ENCODE data around the gene DOK6. TPM values are rescaled to one million over a fixed set of nuclear protein-coding genes. Genes with fewer than 3 reads are reported as not detected.

DOK6 gene
- polyA plus RNA-seq, 1 donor: 21.8 TPM

- no peak for DNase-seq
Measured at GRCh38 chr18:69747388-69747787, 346.7 kb downstream of the DOK6 start.

- DNase-seq: no peak
Measured at GRCh38 chr18:69752737-69753380, 352.2 kb downstream of the DOK6 start.

DNA sequence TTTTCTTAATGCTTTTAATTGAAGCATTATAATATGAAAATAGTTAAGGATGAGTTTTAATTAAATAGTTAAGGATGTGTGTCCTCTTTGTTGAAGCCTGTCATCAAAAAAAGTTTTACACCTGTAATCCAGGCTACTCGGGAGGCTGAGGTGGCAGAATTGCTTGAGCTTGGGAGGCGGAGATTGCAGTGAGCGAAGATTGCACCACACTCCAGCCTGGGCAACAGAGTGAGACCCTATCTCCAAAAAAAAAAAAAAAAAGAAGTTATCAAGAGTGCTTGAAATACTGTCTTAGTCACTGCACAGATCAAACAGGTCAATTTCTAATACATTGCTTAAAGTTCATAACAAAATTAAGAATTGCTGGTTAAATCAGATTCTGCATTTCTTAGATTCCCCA is 353.4 kb downstream of the DOK6 start:
- DNase-seq: no peak

GRCh38 chr18:69755041-69755440 is 354.4 kb downstream of the DOK6 start:
- DNase-seq: no peak

- no peak for DNase-seq
Measured at GRCh38 chr18:69755856-69756496, 355.3 kb downstream of the DOK6 start.

DNA sequence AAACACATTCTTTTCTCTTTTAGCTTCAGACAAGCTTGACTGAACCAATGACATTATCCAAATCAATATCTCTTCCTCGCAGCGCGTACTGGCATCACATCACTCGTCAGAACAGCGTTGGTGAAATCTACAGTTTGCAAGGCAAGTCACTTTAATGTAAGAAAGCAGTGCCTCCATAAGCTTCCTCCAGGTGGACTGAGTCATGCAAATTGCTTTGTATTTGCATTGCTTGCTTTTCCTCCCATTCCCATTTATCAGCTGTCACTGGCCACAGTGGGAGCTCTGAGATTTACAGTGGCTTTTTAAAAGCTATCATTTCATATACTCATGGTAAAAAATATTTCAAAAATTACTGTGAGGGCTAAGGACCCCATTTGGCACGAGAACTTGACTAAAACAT is 357.0 kb downstream of the DOK6 start:
- DNase-seq: no peak

- no peak for DNase-seq
Measured at GRCh38 chr18:69758458-69758857, 357.8 kb downstream of the DOK6 start.

- DNase-seq: no peak
Measured at GRCh38 chr18:69759046-69759445, 358.4 kb downstream of the DOK6 start.

GRCh38 chr18:69763002-69763401 is 362.3 kb downstream of the DOK6 start:
- no peak for DNase-seq

- no peak for DNase-seq
Measured at GRCh38 chr18:69763821-69764220, 363.1 kb downstream of the DOK6 start.

DNA sequence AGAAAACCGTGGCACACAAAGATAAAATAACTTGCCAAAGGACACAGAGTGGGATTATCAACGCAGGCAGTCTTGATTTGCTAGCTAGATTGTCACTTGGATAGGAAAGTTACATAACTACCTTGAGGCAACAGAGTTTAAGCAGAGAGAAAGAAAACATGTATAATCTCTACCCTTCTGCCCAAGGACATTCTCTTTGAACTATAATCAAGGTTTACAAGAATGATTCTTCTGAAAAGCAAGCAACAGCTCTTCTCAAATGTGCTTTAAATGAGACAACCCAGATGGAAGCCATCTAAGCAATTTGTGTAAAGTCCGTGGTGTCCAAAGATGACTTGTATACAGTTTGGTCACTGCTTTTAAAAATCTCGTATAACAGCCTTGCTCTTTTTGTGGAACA is 369.6 kb downstream of the DOK6 start:
- DNase-seq: no peak

DNA sequence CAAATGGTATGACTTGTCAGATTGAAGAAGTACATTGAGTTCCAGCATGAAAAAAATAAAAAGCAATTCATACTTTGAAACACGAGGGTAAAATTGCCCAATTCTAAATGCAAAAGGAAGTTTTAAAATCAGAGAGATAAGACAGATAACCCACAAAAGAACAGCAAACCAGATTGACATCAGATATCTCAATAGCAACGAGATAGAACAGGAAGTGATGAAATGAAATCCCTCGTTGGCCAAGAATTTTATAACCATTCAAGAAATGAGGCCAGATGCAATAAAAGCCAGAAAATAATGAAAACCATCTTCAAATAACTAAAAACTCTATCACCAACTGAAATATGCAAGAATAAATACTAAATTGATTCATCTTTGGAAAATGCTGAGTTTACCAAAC is 374.1 kb downstream of the DOK6 start:
- DNase-seq: no peak

DNA sequence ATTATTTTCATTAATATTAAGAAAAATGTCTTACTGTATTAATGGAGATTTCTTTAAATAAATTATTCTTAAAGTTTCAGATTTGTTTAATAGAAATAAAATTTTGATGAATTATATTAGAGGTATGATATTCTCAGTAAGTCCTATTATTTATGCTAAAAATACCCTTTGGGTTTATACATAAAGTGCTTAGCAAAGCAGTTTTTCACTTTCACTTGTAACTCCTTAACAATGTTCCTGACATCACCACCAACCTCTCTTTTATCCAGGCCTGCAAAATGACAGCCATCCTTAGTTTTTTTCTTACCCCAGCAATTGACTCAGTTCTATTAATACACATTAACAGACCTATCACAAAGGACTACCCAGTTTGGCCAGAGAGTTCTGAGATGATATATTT is 376.6 kb downstream of the DOK6 start:
- no peak for DNase-seq

DNA sequence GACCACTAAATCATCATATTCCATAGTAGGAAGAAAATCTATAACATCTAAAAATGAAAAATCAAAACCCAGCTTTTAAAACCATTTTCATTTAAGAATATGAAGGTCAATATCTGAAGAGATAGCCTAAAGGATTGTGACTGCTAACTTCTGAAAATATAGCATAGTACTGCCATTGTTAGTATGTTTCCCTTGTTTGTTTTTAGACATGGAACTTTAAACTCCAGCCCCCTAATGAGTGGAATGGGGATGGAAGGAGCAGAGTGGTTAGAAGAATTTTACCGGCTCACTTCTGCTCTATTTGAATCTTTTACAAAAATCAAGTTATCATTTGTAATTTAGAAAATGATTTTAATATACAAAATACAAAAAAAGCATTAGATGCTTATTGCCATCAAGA is 378.0 kb downstream of the DOK6 start:
- no peak for DNase-seq

DNA sequence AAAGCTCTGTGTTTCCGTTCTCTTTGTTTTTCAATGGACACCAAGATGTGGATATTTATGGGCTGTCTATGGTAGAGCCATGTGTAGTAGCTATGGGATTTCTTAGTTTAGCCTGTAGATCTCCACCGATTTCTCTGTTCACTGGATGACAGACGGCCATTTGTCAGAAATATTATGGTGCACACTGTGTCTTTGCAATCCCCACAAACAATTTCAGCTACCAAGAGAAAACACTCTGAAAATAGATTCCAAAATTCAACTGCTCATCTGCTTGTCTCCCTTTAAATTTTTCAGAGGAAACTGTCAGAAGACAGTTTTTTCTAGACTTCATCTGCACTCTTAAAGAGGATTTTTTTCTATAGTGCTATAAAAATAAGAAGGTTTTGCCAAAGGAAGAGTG is 380.2 kb downstream of the DOK6 start:
- no peak for DNase-seq

GRCh38 chr18:69784815-69785214 is 384.1 kb downstream of the DOK6 start:
- DNase-seq: no peak

GRCh38 chr18:69785466-69785865 is 384.8 kb downstream of the DOK6 start:
- no peak for DNase-seq

GRCh38 chr18:69786427-69786826 is 385.7 kb downstream of the DOK6 start:
- no peak for DNase-seq

- no peak for DNase-seq
Measured at GRCh38 chr18:69787825-69788547, 387.3 kb downstream of the DOK6 start.

GRCh38 chr18:69789794-69790193 is 389.1 kb downstream of the DOK6 start:
- no peak for DNase-seq

DNA sequence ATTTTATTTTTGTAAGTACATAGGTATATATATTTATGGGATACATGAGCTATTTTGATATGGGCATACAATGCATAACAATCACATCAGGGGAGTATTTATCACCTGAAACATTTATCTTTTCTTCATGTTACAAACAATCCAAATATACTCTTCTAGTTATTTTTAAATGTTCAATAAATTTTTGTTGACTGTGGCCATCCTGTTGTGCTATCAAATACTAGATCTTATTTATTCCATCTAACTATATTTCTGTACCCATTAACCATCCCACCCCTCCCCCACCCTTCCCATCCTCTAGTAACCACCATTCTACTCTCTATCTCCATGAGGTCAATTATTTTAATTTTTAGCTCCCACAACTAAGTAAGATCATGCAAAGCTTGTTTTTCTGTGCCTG is 390.0 kb downstream of the DOK6 start:
- no peak for DNase-seq

DNA sequence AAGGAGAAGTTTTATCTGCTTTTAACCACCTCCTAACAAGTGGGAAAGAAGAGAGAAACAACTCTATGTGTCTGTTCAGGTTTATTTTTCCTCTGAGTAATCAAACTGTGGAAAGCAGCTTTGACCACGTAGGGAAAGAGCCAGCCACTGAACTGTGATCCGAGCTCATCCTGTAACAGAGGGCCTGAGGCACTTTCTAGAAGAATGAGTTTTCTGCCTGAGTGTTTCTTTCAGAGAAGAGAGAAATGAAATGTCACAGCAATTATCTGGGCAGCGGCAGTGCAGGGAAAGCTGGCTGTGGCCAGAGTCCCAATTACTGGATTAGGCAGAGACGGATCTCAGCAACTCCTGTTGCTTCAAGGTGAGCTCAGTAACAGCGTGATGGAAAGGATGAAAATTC is 395.1 kb downstream of the DOK6 start:
- DNase-seq: no peak

- DNase-seq: no peak
Measured at GRCh38 chr18:69804776-69805501, 404.3 kb downstream of the DOK6 start.
